GM10847 (cell line): Measurements from ENCODE around the gene ZFHX3.

ENCODE experiments used
- POLR2A ChIP-seq: IDR thresholded peaks from 2 replicates; pipeline ENCODE4 v1.6.1; 2011; ENCODE audit not compliant: insufficient read length; ENCODE audit errors: extremely low read depth

Gene ZFHX3

DNA sequence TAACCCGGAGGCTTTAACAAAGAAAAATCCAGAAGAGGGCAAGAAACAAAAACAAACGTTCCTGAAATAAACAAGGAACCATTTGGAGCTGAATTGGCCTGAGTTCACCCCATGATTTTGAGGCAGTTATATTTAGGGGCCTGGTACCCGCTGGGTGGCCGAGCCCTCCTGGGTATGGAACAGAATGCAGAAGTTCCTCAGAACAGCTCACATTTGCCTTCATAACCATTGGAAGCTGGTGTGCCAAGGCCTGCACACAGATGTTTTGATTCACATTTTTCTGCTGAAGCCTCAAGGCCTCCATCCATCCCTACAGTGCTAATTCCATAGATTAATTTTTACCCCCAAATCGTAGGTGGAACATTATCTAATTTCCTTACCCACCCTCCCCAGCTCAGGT, 3.3 kb upstream of the ZFHX3 start:
- no peak for TF ChIP-seq POLR2A

DNA sequence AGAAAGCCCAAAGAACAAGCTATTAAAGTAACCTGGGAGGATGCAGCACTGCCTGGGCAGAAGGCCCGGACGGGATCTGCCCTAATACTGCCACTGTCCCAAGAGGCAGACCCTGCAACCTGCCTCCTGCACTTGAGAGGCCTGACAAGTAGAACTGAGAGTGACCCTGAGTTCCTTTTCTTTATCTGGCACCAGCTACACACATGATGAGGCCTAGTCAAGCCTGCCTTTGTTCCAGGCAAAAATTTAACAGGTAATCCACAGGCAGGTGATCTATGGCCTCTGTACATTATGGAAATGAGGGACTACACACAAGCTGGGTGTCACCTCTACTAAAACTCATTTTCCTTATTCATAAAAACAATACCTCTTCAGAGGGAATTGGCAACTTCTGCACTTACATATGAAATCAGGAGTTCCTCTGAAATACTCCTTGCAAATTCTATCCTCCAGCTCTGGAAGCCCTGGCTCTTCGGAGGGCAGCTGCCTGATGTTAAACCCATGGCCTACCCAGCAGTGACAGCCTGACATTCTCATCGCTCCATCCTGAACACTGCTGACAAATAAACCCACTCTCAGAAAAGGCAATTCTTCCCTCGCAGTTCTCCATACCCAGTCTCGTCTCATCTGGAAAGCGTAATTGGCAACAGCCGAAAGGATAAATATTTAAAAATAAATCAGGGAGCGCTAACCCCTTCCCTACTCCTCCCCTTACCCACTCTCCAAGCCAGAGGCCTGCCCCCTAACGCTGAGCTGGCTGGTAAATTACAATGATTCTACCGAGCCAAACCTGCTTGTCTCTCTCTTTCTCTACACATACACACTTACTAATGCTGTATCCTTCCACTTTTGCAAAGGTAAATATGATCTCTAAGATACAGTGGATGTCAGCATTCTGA, 2.5 kb upstream of the ZFHX3 start:
- no peak for TF ChIP-seq POLR2A

GRCh38 chr16:73049511-73049910, 1.6 kb upstream of the ZFHX3 start:
- TF ChIP-seq POLR2A = no peak

GRCh38 chr16:73049091-73049490, 1.2 kb upstream of the ZFHX3 start:
- no peak for TF ChIP-seq POLR2A

- TF ChIP-seq POLR2A = no peak
Measured at GRCh38 chr16:73048292-73049080, 558 bp upstream of the ZFHX3 start.

DNA sequence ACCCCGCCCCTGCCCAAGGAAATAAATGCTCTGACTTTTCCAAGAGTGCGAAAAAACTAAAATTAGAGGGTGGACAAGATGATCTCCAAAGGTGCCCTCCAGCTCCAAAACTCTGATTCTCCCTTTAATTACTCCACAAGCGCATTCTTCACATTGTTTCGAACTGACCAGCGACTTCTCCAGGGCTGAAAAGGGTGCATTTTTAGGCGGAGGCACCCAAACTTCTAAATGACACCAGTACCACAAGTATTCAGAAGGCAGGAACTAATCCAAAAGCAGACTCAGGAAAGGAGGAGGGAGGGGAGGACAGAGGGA, 750 bp downstream of the ZFHX3 start:
- TF ChIP-seq POLR2A = no peak

DNA sequence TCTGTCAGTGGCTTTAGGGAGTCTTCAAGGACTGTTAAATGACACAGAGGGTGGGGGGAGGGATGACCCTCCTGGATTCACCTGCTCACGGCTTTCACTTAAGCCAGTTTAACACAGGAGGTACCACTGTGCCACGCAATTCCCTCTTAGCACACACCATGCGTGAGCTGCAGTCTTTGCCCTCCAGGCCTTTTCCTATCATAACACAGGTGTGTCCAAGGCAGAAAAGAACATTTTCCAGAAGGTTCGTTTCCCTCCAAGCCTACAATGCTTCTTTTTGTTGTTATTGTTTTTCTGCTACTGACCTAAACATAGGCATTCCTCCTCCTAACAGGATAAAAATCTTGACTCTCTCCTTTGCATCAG, 1.1 kb downstream of the ZFHX3 start:
- no peak for TF ChIP-seq POLR2A

GRCh38 chr16:73046202-73046848, 1.6 kb downstream of the ZFHX3 start:
- TF ChIP-seq POLR2A = no peak

- no peak for TF ChIP-seq POLR2A
Measured at GRCh38 chr16:73043828-73044467, 4.0 kb downstream of the ZFHX3 start.

DNA sequence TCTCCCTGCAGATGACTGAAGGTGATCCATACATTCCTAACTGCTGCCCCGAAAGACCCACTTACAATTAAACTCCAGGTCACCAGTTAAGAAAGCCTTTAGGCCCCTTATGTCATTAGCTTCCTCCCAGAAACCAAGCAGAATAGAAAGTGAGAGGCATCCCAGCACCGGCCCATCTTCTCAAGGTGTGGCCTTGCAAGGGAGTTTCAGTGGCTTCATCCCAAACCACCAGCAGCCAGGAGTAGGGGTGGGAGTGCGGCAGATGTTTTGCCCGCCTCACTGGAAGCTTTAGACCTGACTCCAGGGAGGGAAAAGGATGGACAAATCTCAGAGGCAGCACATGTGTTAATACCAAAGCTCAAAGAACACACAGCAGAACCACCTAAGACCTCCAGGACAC, 5.1 kb downstream of the ZFHX3 start:
- no peak for TF ChIP-seq POLR2A

DNA sequence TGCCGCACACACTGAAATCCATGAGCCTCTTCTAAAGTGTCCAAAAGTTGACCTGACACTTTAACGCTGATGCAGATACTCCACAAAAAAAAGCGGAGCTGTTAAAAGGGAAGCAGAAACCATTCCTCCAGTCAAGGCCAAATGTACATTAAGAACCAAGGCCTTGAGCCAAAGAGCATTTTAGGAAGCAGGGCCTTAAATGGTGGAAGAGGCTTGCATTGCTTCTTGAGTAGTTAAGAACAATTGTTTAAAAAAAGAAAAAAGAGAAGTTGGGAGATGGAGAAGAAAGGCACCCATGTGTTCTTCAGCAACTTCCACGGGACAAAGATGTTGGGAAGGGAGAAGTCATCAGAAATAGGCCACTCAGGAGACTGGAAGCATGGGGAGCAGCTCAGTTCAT, 6.3 kb downstream of the ZFHX3 start:
- TF ChIP-seq POLR2A = no peak

- no peak for TF ChIP-seq POLR2A
Measured at GRCh38 chr16:73040735-73041402, 7.1 kb downstream of the ZFHX3 start.

- TF ChIP-seq POLR2A = no peak
Measured at GRCh38 chr16:73040136-73040535, 7.8 kb downstream of the ZFHX3 start.

GRCh38 chr16:73037845-73038570, 9.9 kb downstream of the ZFHX3 start:
- TF ChIP-seq POLR2A = no peak
